Liver (tissue), 3 donors: ENCODE results near the gene GUCY2D.

Experiments
- FOXA1 ChIP-seq: IDR thresholded peaks from 2 replicates; pipeline ENCODE4 v1.6.1; 2016; ENCODE audit warnings: antibody characterized with exemption
- TAF1 ChIP-seq: conservative IDR thresholded peaks from 2 replicates; pipeline ENCODE4 v1.6.1; 2016; ENCODE audit warnings: antibody characterized with exemption, mild to moderate bottlenecking
- TF ChIP-seq, protein P1 (sequence below): fragments of 150-350 bp; IDR thresholded peaks from 2 replicates; pipeline ENCODE4 v1.5.1; 2017; ENCODE audit warnings: improper control_type of control experiment, low read depth, low read length; ENCODE audit not compliant: missing input control
- TF ChIP-seq, protein P2 (sequence below): IDR thresholded peaks from 2 replicates; pipeline ENCODE4 v1.6.1; 2016; ENCODE audit warnings: antibody characterized with exemption, mild to moderate bottlenecking
- TF ChIP-seq, protein P3 (sequence below): IDR thresholded peaks from 2 replicates; pipeline ENCODE4 v1.6.1; 2016; ENCODE audit warnings: antibody characterized with exemption
- donor health status: healthy.
- donor health status: healthy.

DNA sequence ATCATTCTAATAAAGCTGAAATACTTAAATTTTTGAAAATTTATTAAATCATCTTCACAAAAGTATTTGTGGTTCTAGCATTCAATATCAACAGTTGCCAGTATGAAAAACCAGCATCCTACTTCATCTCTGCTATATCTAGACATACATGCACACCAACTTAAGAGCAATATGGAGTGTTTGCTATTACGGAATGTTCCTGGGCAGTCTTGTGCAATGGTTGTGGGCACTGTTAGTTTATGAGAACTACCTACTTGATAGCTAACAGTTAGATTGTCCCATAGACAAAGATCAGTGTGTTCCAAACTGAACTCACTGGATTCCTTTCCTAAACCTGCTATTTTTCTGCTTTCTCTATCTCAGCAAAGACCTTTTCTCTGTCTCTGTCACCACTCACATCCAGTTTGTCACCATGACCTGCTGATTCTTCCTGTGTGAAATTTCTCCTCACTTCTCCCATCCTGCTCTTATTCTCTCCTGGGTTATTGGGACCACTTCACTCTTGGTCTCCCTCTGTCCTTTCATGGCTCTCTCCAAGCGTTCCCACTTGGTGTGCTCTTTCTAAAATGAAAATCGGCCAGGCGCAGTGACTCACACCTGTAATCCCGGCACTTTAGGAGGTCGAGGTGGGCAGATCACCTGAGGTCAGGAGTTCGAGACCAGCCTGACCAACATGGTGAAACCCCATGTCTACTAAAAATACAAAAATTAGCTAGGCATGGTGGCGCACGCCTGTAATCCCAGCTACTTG, 42.7 kb upstream of the GUCY2D start:
- TF ChIP-seq, protein P1, sequence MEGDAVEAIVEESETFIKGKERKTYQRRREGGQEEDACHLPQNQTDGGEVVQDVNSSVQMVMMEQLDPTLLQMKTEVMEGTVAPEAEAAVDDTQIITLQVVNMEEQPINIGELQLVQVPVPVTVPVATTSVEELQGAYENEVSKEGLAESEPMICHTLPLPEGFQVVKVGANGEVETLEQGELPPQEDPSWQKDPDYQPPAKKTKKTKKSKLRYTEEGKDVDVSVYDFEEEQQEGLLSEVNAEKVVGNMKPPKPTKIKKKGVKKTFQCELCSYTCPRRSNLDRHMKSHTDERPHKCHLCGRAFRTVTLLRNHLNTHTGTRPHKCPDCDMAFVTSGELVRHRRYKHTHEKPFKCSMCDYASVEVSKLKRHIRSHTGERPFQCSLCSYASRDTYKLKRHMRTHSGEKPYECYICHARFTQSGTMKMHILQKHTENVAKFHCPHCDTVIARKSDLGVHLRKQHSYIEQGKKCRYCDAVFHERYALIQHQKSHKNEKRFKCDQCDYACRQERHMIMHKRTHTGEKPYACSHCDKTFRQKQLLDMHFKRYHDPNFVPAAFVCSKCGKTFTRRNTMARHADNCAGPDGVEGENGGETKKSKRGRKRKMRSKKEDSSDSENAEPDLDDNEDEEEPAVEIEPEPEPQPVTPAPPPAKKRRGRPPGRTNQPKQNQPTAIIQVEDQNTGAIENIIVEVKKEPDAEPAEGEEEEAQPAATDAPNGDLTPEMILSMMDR: no peak
- TF ChIP-seq, protein P2, sequence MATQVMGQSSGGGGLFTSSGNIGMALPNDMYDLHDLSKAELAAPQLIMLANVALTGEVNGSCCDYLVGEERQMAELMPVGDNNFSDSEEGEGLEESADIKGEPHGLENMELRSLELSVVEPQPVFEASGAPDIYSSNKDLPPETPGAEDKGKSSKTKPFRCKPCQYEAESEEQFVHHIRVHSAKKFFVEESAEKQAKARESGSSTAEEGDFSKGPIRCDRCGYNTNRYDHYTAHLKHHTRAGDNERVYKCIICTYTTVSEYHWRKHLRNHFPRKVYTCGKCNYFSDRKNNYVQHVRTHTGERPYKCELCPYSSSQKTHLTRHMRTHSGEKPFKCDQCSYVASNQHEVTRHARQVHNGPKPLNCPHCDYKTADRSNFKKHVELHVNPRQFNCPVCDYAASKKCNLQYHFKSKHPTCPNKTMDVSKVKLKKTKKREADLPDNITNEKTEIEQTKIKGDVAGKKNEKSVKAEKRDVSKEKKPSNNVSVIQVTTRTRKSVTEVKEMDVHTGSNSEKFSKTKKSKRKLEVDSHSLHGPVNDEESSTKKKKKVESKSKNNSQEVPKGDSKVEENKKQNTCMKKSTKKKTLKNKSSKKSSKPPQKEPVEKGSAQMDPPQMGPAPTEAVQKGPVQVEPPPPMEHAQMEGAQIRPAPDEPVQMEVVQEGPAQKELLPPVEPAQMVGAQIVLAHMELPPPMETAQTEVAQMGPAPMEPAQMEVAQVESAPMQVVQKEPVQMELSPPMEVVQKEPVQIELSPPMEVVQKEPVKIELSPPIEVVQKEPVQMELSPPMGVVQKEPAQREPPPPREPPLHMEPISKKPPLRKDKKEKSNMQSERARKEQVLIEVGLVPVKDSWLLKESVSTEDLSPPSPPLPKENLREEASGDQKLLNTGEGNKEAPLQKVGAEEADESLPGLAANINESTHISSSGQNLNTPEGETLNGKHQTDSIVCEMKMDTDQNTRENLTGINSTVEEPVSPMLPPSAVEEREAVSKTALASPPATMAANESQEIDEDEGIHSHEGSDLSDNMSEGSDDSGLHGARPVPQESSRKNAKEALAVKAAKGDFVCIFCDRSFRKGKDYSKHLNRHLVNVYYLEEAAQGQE: no peak
- TF ChIP-seq TAF1: no peak
- TF ChIP-seq, protein P3, sequence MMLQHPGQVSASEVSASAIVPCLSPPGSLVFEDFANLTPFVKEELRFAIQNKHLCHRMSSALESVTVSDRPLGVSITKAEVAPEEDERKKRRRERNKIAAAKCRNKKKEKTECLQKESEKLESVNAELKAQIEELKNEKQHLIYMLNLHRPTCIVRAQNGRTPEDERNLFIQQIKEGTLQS: no peak
- TF ChIP-seq FOXA1: no peak
